Tibial nerve (tissue), 4 donors: Measurements from ENCODE around the gene SLC25A43. TPM values are rescaled to one million over a fixed set of nuclear protein-coding genes. Genes with fewer than 3 reads are reported as not detected.
"Not testable (repeated sequence)": the region's sequence is repeated elsewhere in the genome, so short reads cannot be mapped to it uniquely, and the experiment has no call there.

Experiments
- DNase-seq, 2 donors: peaks; one replicate each; pipeline ENCODE4 v3.0.0-alpha.2; 2019; ENCODE audit warnings: low spot score in 2 of 2
- H3K27ac ChIP-seq, 4 donors: fragments of 200-600 bp; sonication (generic) in 3 of 4; one replicate each; pipeline ENCODE4 v1.5.1; 2017 to 2019; ENCODE audit warnings: mild to moderate bottlenecking in 1 of 4
- H3K27me3 ChIP-seq, 2 donors: fragments of 200-600 bp; sonication (generic) in 1 of 2; one replicate each; pipeline versions ENCODE4 v1.5.1 to v1.6.0; 2017 to 2019
- H3K36me3 ChIP-seq, 3 donors: fragments of 200-600 bp; sonication (generic); one replicate each; pipeline ENCODE4 v1.5.1; 2018 to 2019
- H3K4me1 ChIP-seq, 4 donors: fragments of 200-600 bp; sonication (generic) in 3 of 4; one replicate each; pipeline ENCODE4 v1.5.1; 2017 to 2019
- H3K4me3 ChIP-seq, 4 donors: fragments of 200-600 bp; sonication (generic) in 3 of 4; one replicate each; pipeline ENCODE4 v1.5.1; 2017 to 2019; ENCODE audit warnings: mild to moderate bottlenecking in 1 of 4, moderate library complexity in 1 of 4
- H3K9me3 ChIP-seq, 4 donors: fragments of 200-600 bp; sonication (generic) in 3 of 4; one replicate each; pipeline ENCODE4 v1.5.1; 2017 to 2019
- EP300 ChIP-seq, 2 donors: sonication (generic); formaldehyde crosslinking; IDR thresholded peaks; one replicate each; pipeline ENCODE4 v1.6.1; 2017; ENCODE audit warnings: antibody characterized with exemption in 2 of 2, mild to moderate bottlenecking in 1 of 2
- POLR2A ChIP-seq, 2 donors: fragments of 450-650 bp; IDR thresholded peaks; one replicate each; pipeline ENCODE4 v1.6.1; 2017; ENCODE audit warnings: antibody characterized with exemption in 2 of 2, mild to moderate bottlenecking in 2 of 2, moderate library complexity in 2 of 2
- WGBS, 2 donors: methylation state at CpG; one replicate each; pipeline ENCODE4 v1.1.5; 2018; 5-methylcytosine and 5-hydroxymethylcytosine counted together
- total RNA-seq, 4 donors: library from RNA; depleted of rRNA; stranded (reverse); fragments of >200 nt; gene quantifications; one replicate each; pipeline ENCODE4 v1.1.0, GENCODE V29; 2016
- TF ChIP-seq, protein P1 (sequence below), 5 experiments: fragments of 200-600 bp in 3 of 5; fragments of 450-650 bp in 2 of 5; sonication (generic) in 3 of 5; IDR thresholded peaks; one replicate each; pipeline ENCODE4 v1.5.1; 2016 to 2019; ENCODE audit warnings: antibody characterized with exemption in 5 of 5, mild to moderate bottlenecking in 3 of 5, moderate library complexity in 2 of 5

Gene SLC25A43
- total RNA-seq, 4 donors from 2014 or later, result 37.8 to 46.8 (median 45.5) TPM

GRCh38 chrX:119374736-119375135 lies 24.4 kb upstream of the SLC25A43 start:
- 52 to 79% methylated on average over 2 of the region's 2 CpGs for WGBS, 2 donors
- H3K27me3 ChIP-seq, result no peaks in the 10 kb centered on the region
- DNase-seq, result no peak
- TF ChIP-seq EP300 (IDR thresholded peaks at IDR 0.05) (no peak), POLR2A (IDR thresholded peaks at IDR 0.05) (no peak)
- TF ChIP-seq, protein P1, sequence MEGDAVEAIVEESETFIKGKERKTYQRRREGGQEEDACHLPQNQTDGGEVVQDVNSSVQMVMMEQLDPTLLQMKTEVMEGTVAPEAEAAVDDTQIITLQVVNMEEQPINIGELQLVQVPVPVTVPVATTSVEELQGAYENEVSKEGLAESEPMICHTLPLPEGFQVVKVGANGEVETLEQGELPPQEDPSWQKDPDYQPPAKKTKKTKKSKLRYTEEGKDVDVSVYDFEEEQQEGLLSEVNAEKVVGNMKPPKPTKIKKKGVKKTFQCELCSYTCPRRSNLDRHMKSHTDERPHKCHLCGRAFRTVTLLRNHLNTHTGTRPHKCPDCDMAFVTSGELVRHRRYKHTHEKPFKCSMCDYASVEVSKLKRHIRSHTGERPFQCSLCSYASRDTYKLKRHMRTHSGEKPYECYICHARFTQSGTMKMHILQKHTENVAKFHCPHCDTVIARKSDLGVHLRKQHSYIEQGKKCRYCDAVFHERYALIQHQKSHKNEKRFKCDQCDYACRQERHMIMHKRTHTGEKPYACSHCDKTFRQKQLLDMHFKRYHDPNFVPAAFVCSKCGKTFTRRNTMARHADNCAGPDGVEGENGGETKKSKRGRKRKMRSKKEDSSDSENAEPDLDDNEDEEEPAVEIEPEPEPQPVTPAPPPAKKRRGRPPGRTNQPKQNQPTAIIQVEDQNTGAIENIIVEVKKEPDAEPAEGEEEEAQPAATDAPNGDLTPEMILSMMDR (IDR thresholded peaks at IDR 0.05), result no peak
- H3K36me3 ChIP-seq, result no peaks in the 10 kb centered on the region
- H3K4me3 ChIP-seq, result no peak overlapping the region
- H3K9me3 ChIP-seq, result no peaks in the 10 kb centered on the region
- H3K27ac ChIP-seq, result no peak overlapping the region
- H3K4me1 ChIP-seq, result no peaks in the 10 kb centered on the region

DNA sequence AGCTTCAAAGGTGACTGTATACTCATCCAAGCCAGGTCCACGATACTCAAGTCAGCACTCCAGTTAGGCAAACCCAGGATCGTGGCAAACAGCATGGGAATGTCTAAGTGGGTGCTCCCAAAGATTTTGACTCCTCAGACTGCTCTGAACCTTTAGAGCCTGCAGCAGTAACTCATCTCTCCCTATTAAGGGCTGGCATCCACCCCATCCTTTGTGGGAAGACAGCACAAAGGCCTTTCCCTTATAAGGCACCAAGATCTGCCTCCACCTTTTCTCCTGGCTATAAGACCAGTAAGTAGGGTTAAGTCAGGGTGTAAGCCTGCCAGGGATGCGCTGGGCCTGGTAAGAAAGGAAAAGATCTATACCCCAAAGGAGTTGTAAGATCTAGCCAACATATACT lies 23.6 kb upstream of the SLC25A43 start:
- no peaks in the 10 kb centered on the region for H3K4me1 ChIP-seq
- no peak for TF ChIP-seq POLR2A (IDR thresholded peaks at IDR 0.05)
- TF ChIP-seq, protein P1 (IDR thresholded peaks at IDR 0.05), result no peak
- TF ChIP-seq EP300 (IDR thresholded peaks at IDR 0.05), result no peak
- 69 to 89% methylated on average over 1 to 3 of the region's 3 CpGs for WGBS, 2 donors
- no peaks in the 10 kb centered on the region for H3K36me3 ChIP-seq
- H3K27me3 ChIP-seq, result no peaks in the 10 kb centered on the region
- no peak for DNase-seq
- no peak overlapping the region for H3K27ac ChIP-seq
- H3K9me3 ChIP-seq, result no peaks in the 10 kb centered on the region
- no peak overlapping the region for H3K4me3 ChIP-seq

GRCh38 chrX:119376312-119376711 lies 22.8 kb upstream of the SLC25A43 start:
- Histone ChIP-seq H3K36me3 (no peaks in the 10 kb centered on the region), H3K27ac (no peak overlapping the region), H3K27me3 (no peaks in the 10 kb centered on the region), H3K9me3 (no peaks in the 10 kb centered on the region), H3K4me1 (no peaks in the 10 kb centered on the region), H3K4me3 (no peak overlapping the region)
- no peak for DNase-seq
- WGBS, 2 donors, result 81 to 88% methylated on average over 5 of the region's 5 CpGs
- no peak for TF ChIP-seq POLR2A (IDR thresholded peaks at IDR 0.05)
- no peak for TF ChIP-seq EP300 (IDR thresholded peaks at IDR 0.05)
- TF ChIP-seq, protein P1 (IDR thresholded peaks at IDR 0.05), result no peak

GRCh38 chrX:119381349-119381944 lies 17.7 kb upstream of the SLC25A43 start:
- DNase-seq, result no peak
- H3K4me1 ChIP-seq, result no peaks in the 10 kb centered on the region
- no peaks in the 10 kb centered on the region for H3K36me3 ChIP-seq
- WGBS, 2 donors, result 53 to 62% methylated on average over 1 of the region's 1 CpG
- H3K4me3 ChIP-seq, result no peak overlapping the region
- no peaks in the 10 kb centered on the region for H3K27me3 ChIP-seq
- no peak for TF ChIP-seq POLR2A (IDR thresholded peaks at IDR 0.05)
- TF ChIP-seq EP300 (IDR thresholded peaks at IDR 0.05), result no peak
- TF ChIP-seq, protein P1 (IDR thresholded peaks at IDR 0.05), result no peak
- H3K9me3 ChIP-seq, result no peaks in the 10 kb centered on the region
- H3K27ac ChIP-seq, result no peak overlapping the region

DNA sequence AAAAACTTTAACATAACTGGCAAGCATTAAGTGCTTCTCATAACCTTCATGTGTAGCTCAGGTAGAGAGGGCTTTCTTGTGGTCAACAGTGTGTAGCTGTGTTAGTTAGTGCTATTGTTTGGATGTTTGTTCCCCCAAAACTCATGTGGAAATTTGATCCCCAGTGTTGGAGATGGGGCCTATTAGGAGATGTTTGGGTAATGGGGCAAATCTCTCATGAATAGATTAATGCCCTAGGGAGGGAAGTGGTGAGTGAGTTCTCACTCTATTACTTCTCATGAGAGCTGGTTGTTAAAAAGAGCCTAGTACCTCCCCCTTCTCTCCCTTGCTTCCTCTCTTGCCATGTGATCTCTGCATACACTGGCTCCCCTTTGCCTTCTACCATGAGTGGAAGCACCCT lies 16.5 kb upstream of the SLC25A43 start:
- no peaks in the 10 kb centered on the region for H3K36me3 ChIP-seq
- H3K9me3 ChIP-seq, result no peaks in the 10 kb centered on the region
- H3K4me1 ChIP-seq, result no peaks in the 10 kb centered on the region
- DNase-seq, result no peak
- H3K27ac ChIP-seq, result no peak overlapping the region
- H3K4me3 ChIP-seq, result no peak overlapping the region
- no peak for TF ChIP-seq POLR2A (IDR thresholded peaks at IDR 0.05)
- no peak for TF ChIP-seq EP300 (IDR thresholded peaks at IDR 0.05)
- TF ChIP-seq, protein P1 (IDR thresholded peaks at IDR 0.05), result no peak
- H3K27me3 ChIP-seq, result no peaks in the 10 kb centered on the region

GRCh38 chrX:119386685-119387084 lies 12.5 kb upstream of the SLC25A43 start:
- whole genome bisulfite sequencing, 2 donors, result 69 to 85% methylated on average over 3 to 4 of the region's 4 CpGs
- not testable (repeated sequence) for H3K36me3 ChIP-seq

DNA sequence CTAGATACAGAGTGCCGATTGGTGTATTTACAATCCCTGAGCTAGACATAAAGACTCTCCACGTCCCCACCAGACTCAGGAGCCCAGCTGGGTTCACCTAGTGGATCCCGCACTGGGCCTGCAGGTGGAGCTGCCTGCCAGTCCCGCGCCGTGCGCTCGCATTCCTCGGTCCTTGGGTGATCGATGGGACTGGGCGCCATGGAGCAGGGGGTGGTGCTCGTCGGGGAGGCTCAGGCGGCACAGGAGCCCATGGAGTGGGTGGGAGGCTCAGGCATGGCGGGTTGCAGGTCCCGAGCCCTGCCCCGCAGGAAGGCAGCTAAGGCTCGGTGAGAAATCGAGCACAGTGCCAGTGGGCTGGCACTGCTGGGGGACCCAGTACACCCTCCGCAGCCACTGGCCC lies 11.7 kb upstream of the SLC25A43 start:
- H3K4me3 ChIP-seq, H3K4me1 ChIP-seq, H3K27me3 ChIP-seq, H3K9me3 ChIP-seq, H3K27ac ChIP-seq, DNase-seq, H3K36me3 ChIP-seq: not testable (repeated sequence)
- WGBS, 2 donors, result 94 to 96% methylated on average over 14 to 18 of the region's 20 CpGs

More at GRCh38 chrX:119386685-119387084, 12.5 kb upstream of the SLC25A43 start:
- DNase-seq, H3K27me3 ChIP-seq, H3K9me3 ChIP-seq, H3K4me1 ChIP-seq, H3K27ac ChIP-seq, H3K4me3 ChIP-seq: not testable (repeated sequence)
